ENCODE data around the gene CDC14A. TPM values are rescaled to one million over a fixed set of nuclear protein-coding genes. Genes with fewer than 3 reads are reported as not detected.

Gene CDC14A
- total RNA-seq, 4 donors from 2014 or later, result 12.1 to 20.6 (median 16.8) TPM

GRCh38 chr1:100517515-100517914 lies 165.2 kb downstream of the CDC14A start:
- TF ChIP-seq, protein P1, sequence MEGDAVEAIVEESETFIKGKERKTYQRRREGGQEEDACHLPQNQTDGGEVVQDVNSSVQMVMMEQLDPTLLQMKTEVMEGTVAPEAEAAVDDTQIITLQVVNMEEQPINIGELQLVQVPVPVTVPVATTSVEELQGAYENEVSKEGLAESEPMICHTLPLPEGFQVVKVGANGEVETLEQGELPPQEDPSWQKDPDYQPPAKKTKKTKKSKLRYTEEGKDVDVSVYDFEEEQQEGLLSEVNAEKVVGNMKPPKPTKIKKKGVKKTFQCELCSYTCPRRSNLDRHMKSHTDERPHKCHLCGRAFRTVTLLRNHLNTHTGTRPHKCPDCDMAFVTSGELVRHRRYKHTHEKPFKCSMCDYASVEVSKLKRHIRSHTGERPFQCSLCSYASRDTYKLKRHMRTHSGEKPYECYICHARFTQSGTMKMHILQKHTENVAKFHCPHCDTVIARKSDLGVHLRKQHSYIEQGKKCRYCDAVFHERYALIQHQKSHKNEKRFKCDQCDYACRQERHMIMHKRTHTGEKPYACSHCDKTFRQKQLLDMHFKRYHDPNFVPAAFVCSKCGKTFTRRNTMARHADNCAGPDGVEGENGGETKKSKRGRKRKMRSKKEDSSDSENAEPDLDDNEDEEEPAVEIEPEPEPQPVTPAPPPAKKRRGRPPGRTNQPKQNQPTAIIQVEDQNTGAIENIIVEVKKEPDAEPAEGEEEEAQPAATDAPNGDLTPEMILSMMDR (IDR thresholded peaks at IDR 0.05; ENCODE audit: low read depth), result no peak

GRCh38 chr1:100518023-100518422 lies 165.7 kb downstream of the CDC14A start:
- TF ChIP-seq, protein P1 (IDR thresholded peaks at IDR 0.05; ENCODE audit: low read depth), result no peak

DNA sequence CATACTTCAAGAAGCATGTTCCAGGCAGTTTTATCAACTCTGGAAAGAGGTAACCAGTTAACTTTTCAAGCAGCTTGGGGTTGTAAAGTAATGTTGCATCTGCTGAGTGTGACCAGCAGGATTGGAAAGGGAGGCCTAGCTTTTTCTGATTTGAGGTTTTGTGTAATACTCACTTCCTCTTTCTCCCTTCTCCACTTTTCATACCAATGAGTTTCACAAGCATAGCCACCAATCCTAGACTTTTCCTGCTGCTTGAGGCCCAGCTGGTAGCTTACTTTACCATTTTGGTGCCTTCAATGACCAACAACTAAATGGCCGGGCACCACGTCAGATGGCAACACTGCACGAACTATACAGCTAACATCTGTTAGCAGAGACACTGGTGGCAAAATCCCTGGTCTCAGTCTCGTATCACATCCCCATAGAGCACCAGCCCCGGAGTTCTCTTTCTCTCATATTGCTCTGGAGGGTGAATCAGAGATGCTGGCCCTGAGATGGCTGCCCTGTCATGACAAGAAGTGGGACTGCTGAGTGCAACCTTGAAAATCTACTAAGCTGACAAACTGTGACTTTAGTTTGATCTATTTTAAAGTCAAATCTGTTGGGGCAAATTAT lies 170.8 kb downstream of the CDC14A start:
- TF ChIP-seq, protein P1 (IDR thresholded peaks at IDR 0.05; ENCODE audit: low read depth), result no peak

DNA sequence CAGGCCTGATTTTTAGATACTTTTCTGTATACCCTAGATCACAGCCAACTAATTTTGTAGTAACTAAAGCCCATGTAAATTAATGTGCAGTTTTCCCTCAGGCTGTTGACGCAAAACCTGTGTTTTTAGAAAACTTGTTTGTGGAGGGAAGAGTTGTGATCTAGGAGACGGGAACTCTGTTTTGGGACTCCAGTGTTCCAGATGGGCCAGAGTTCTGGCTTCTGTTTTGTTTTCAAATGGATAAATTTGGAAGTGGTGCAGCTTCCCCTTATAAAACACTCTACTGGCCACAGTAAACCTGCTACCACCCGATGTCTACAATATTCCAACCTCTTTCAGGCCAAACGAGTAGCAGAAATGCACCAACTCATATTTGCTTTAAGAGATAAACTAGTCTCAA lies 172.0 kb downstream of the CDC14A start:
- TF ChIP-seq, protein P1 (IDR thresholded peaks at IDR 0.05; ENCODE audit: low read depth), result no peak

DNA sequence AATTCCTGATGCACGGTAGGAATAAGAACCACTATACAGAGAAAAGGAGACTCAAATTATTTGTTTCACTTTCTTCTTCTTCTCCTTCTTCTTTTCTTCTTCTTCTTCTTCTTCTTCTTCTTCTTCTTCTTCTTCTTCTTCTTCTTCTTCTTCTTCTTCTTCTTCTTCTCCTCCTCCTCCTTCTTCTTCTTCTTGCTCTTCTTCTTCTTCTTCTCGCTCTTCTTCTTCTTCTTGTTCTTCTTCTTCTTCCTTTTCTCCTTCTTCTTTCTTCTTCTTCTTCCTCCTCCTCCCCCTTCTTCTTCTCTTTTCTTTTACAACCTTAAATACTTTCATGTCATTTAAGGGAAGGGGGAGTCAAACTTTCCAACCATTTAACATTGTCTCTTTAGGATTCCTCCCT lies 174.6 kb downstream of the CDC14A start:
- TF ChIP-seq, protein P1 (IDR thresholded peaks at IDR 0.05; ENCODE audit: low read depth), result no peak

DNA sequence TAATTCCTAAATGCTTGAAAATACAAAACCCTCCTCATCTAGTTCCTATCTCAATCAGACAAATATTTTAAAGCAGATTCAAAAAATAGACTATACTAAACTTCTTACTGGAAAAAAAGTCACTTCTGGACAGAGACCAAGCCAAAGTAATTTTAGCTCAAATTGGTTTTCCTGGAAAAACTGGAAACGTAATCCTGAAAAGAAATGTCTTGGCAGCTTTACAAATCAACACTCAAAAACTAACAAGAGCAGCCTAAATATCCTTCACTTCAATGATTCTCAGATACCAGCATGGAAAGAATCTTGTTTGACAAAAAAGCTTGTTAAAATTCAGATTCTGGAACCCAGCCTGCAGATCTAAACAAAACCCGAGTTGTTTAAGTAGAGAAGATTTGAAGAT lies 176.6 kb downstream of the CDC14A start:
- TF ChIP-seq, protein P1 (IDR thresholded peaks at IDR 0.05; ENCODE audit: low read depth), result no peak

GRCh38 chr1:100530141-100530540 lies 177.8 kb downstream of the CDC14A start:
- TF ChIP-seq, protein P1 (IDR thresholded peaks at IDR 0.05; ENCODE audit: low read depth), result no peak
